GM21825 (cell line): Measurements from ENCODE around the gene ZNF17.

Source experiments
- ATAC-seq: cut with Tn5 transposase; IDR thresholded peaks from one replicate; pipeline ENCODE4 v1.9.1; 2021; ENCODE audit warnings: mild to moderate bottlenecking, moderate library complexity; ENCODE audit not compliant: unreplicated experiment

ZNF17 gene

GRCh38 chr19:57421037-57421436, 10.1 kb downstream of the ZNF17 start:
- no peak for ATAC-seq

DNA sequence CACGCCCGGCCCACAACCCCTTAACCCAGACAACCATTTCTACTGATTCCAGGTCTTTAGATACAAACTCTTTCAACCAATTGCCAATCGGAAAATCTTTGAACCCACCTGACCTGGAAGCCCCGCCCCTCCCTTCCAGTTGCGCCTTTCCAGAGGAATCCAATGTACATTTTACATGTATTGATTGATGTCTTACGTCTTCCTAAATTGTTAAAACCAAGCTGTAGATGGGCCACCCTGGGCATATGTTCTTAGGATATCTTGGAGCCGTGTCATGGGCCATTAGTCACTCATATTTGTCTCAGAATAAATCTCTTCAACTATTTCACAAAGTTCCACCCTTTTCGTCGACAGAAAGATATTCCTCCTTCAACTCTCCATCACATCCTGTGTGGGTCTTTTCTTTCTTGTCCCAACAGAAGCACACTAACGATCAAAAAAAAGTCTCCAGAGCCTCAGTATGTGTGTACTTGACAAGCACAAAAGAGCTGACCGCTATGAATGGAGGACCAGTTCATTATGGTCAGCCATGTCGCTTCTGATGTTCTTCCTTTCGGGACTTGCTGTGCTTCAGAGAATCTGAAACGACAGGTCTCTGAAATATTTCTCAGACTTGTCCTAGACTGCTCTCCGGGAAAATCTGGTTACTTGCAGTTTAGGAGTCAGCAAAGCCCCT, 23.6 kb downstream of the ZNF17 start:
- ATAC-seq, result peak; percentile 9

DNA sequence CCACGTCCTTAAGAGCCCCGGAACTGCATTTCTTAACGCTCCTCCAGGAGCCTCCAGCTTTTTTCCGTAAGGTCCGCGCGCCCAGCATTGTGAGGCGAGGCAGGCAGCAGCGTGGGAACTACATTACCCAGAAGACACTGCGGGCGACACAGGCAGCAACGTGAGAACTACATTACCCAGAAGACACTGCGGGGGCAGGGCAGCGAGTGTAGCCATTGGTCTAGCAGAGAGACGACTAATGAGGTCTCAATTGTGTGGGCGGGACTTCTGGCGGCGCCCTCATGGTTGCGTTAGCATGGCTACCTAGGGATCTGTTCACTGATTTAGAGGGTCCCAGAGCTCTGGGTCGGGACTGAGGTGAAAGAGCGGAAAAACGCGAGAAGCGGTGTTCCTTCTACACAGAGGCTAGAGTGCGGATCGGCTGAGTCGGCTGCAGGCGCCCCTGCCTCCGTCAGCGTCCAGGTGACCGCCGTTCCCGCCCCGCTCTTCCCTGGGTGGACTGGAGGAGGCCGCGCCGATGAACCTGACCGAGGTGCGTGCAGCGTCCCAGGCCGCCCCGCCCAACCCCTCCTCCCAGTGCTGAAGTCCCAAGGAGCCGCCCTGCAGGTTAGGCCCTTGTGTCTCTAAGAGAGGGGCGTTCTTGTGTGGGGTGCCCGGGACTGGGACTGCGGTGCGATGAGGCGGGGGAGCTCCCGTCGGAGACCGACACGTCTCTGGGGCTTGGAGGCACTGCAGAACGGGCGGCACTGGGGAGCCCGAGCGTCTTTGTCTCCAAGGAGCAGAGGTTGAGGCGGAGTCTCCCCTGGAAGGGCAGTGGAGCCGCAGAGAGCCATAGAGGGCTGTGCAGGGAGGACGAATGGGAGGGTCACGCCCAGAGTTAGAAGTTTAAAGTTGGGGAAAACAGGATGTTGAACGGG, 24.4 kb downstream of the ZNF17 start, which contains the start of gene ZNF749:
Gene ZNF749 (plus strand): TSS at position 264 of the 917 bp plus-strand sequence. CDS start 254 bp downstream, at position 518.
- ATAC-seq, result peak; percentile 96

GRCh38 chr19:57436417-57436816, 25.5 kb downstream of the ZNF17 start:
- no peak for ATAC-seq

DNA sequence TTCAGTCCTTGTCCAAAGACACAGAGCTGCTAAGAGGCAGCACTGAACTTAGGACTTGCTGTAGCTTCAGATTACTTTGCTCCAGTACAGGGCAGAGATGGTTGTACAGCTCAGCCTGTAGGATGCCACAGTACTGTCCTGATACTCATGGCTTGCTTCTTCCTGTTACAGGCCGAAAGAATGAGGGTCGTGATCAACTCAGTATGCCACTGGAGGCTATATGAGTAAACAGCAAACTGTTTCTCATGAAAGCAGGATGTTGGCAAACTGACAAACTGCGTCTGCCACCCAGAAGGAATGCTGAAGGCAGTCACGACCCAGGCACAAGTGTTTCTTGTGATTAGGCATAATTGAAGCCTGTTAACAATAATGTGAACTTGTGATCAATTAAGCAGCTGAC, 27.0 kb downstream of the ZNF17 start:
- ATAC-seq, result no peak

- no peak for ATAC-seq
These were observed 28.0 kb downstream of the ZNF17 start for GRCh38 chr19:57438925-57439324.

DNA sequence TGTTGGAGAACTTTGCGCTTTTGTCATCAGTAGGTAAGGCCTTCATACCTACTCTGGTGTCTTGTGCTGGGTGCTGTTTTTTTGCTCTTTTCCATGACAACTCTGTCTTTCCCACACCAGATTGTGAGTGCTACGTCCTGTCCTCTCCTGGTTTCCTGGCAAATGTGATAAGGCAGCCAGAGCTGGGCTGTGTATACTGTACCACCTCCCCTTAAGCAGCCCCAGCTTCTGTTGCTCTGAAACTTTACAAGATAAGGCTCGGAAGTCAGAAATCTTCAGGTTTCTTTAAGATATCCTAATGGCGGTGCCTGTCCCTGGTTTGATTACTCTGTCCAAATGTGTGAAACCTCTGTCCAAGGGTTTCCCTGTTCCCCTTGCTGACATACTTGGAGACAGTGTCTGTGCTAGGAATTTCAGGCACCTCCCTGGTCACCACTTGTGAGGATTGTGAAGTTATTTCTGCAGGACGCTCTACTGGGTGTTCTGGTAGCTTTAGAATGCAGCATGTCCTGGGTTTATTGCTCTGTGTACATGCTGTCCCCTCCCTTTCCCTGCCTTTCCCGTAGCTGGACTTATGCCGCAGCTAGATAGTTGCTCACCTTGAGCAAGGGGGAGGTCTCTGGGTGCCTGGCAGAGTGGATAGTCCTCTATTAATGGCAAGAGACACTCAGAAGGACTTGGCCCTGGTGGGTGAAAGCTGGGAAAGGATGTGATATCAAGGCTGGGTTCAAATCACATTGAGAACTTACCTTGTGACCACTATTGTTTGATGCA, 31.2 kb downstream of the ZNF17 start:
- ATAC-seq, result no peak

GRCh38 chr19:57443121-57443696, 32.2 kb downstream of the ZNF17 start:
- ATAC-seq, result no peak

DNA sequence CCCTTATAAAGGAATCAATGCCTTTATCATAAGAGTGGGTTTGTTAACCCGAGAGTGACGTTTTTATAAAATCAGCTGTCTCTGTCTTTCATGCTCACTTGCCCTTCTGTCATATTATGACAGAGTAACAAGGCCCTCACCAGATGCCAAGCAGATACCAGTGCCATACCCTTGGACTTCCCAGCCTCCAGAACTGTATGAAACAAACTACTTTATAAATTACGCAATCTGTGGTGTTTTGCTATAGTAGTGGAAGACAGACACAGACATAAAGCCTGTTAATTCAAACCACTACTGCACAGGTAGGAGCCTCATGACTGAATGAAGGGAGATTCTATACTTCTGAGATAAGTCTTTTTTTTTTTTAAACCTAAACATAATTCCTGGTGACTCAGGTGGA, 41.3 kb downstream of the ZNF17 start:
- ATAC-seq, result no peak

DNA sequence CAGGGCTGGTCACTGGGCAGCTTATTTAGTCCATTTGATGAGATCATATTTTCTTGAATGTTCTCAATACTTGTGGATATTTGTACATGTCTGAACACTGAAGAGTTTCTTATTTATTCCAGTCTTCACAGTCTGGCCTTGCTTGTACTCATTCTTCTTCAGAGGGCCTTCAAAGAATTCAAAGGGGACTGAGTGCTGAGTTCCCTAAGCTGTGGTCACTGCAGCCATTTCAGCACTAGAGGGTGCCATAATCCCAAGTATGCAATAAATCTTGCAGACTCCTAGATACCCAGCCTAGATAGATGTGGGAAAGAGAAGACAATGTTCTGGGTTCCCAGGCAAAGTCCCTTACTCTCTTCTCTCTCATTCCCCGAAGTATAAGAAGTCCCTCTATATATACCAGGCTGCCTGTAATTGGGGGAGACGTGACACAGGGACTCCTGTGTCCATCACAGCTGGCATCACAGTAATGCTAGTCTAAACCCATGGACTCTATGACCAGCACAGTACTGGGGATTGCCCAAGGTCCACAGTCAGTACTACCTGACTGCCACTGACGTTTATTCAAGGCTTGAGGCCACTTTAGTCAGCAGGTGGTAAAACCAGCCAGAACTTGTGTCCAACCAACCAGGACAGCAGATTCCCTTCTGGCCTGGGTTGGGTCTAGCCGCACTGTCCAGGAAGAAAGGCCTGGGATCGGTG, 54.9 kb downstream of the ZNF17 start:
- ATAC-seq, result no peak

- no peak for ATAC-seq
These were observed 55.5 kb downstream of the ZNF17 start for GRCh38 chr19:57466489-57466888.
